ENCODE results near the gene EXOSC7.

Gene EXOSC7

GRCh38 chr3:45035441-45036301 lies 59.6 kb downstream of the EXOSC7 start:
- TF ChIP-seq CTCF (IDR thresholded peaks at IDR 0.05; ENCODE audit: insufficient read depth, low read length, poor library complexity, severe bottlenecking), result no peak
- DNase-seq (ENCODE audit: extremely low read depth, insufficient read length), result no peak
- no peak overlapping the region for H3K4me3 ChIP-seq (replicated peaks; ENCODE audit: low read depth, low read length)
- H3K27me3 ChIP-seq (replicated peaks; ENCODE audit: control insufficient read depth, insufficient read depth, low read length), result no peaks in the 10 kb centered on the region; the same call in 1 of the 2 replicates
- H3K36me3 ChIP-seq (ENCODE audit: control insufficient read depth, insufficient read depth, low read length), result no peaks in the 10 kb centered on the region

GRCh38 chr3:45037720-45038455 lies 61.8 kb downstream of the EXOSC7 start:
- DNase-seq (ENCODE audit: extremely low read depth, insufficient read length), result peak; percentile 66
- Histone ChIP-seq H3K36me3 (ENCODE audit: control insufficient read depth, insufficient read depth, low read length) (no peaks in the 10 kb centered on the region), H3K4me3 (replicated peaks; ENCODE audit: low read depth, low read length) (no peak overlapping the region)

GRCh38 chr3:45041666-45042065 lies 65.6 kb downstream of the EXOSC7 start:
- no peaks in the 10 kb centered on the region for H3K27me3 ChIP-seq (replicated peaks; ENCODE audit: control insufficient read depth, insufficient read depth, low read length)
- no peak for TF ChIP-seq CTCF (IDR thresholded peaks at IDR 0.05; ENCODE audit: insufficient read depth, low read length, poor library complexity, severe bottlenecking)
- DNase-seq (ENCODE audit: extremely low read depth, insufficient read length), result no peak
- no peaks in the 10 kb centered on the region for H3K36me3 ChIP-seq (ENCODE audit: control insufficient read depth, insufficient read depth, low read length)
- no peak overlapping the region for H3K4me3 ChIP-seq (replicated peaks; ENCODE audit: low read depth, low read length)

More at GRCh38 chr3:45037720-45038455, 61.8 kb downstream of the EXOSC7 start:
- TF ChIP-seq CTCF (IDR thresholded peaks at IDR 0.05; ENCODE audit: insufficient read depth, low read length, poor library complexity, severe bottlenecking), result peak; percentile 94
- no peaks in the 10 kb centered on the region for H3K27me3 ChIP-seq (replicated peaks; ENCODE audit: control insufficient read depth, insufficient read depth, low read length)

GRCh38 chr3:45042162-45042561 lies 66.1 kb downstream of the EXOSC7 start:
- no peak for DNase-seq (ENCODE audit: extremely low read depth, insufficient read length)
- no peaks in the 10 kb centered on the region for H3K36me3 ChIP-seq (ENCODE audit: control insufficient read depth, insufficient read depth, low read length)
- TF ChIP-seq CTCF (IDR thresholded peaks at IDR 0.05; ENCODE audit: insufficient read depth, low read length, poor library complexity, severe bottlenecking), result no peak
- no peaks in the 10 kb centered on the region for H3K27me3 ChIP-seq (replicated peaks; ENCODE audit: control insufficient read depth, insufficient read depth, low read length)
- no peak overlapping the region for H3K4me3 ChIP-seq (replicated peaks; ENCODE audit: low read depth, low read length)

- Histone ChIP-seq H3K27me3 (replicated peaks; ENCODE audit: control insufficient read depth, insufficient read depth, low read length) (peaks cover 1% of the 10 kb centered on the region; the same call in 1 of the 2 replicates), H3K4me3 (replicated peaks; ENCODE audit: low read depth, low read length) (no peak overlapping the region), H3K36me3 (ENCODE audit: control insufficient read depth, insufficient read depth, low read length) (no peaks in the 10 kb centered on the region)
- DNase-seq (ENCODE audit: extremely low read depth, insufficient read length), result no peak
- TF ChIP-seq CTCF (IDR thresholded peaks at IDR 0.05; ENCODE audit: insufficient read depth, low read length, poor library complexity, severe bottlenecking), result no peak
Observed at GRCh38 chr3:45043728-45044299, 67.8 kb downstream of the EXOSC7 start.

All from GM06990 (cell line).